ENCODE results near the gene SWI5. TPM values are rescaled to one million over a fixed set of nuclear protein-coding genes. Genes with fewer than 3 reads are reported as not detected.
A peak's percentile ranks its signal among the peaks of the same experiment; 100 is the strongest.

SWI5 gene
- total and polyA plus RNA-seq, 3 donors from 2014 or later, result 69.3 to 164 (median 131) TPM

DNA sequence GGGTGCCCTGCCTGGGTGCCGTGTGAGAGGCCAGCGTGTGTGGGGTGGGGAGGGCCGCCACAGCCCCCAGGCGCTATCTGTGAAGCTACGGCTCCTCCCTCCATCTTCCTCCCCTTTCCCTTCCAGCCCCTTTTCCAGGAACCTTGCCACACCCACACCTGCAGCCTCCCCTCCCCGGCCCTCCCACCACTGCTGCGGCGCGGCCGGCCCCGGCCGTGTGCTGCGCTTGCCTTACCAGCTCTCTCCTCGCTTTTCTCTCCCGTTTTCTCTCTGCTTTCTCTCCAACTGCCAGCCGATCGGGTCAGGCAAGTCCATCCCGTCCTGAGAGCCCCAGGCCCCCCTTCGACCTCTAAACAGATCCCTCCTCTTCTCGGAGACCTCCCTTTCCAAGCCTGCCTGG is 21.7 kb upstream of the SWI5 start:
- Histone ChIP-seq H3K27ac (no peak overlapping the region), H3K27me3 (no peaks in the 10 kb centered on the region), H3K36me3 (ENCODE audit: low read depth, missing control alignments) (no peaks in the 10 kb centered on the region), H3K4me3 (no peak overlapping the region), H3K4me1 (no peaks in the 10 kb centered on the region), H3K9me3 (no peaks in the 10 kb centered on the region)
- no peak for DNase-seq
- TF ChIP-seq POLR2A (IDR thresholded peaks at IDR 0.05) (no peak), CTCF (IDR thresholded peaks at IDR 0.05) (no peak)
- 83 to 86% methylated on average over 20 of the region's 20 CpGs for WGBS, 2 donors
- intact Hi-C loops (cut with DNase I; ENCODE audit: low total_unique reads), result no loop called here

- 68 to 76% methylated on average over 17 to 18 of the region's 18 CpGs for WGBS, 2 donors
- Histone ChIP-seq H3K4me3 (no peak overlapping the region), H3K27me3 (no peaks in the 10 kb centered on the region), H3K9me3 (no peaks in the 10 kb centered on the region), H3K4me1 (no peaks in the 10 kb centered on the region), H3K27ac (no peak overlapping the region), H3K36me3 (ENCODE audit: low read depth, missing control alignments) (peaks cover 3% of the 10 kb centered on the region)
- intact Hi-C loops (cut with DNase I; ENCODE audit: low total_unique reads), result no loop called here
- TF ChIP-seq POLR2A (IDR thresholded peaks at IDR 0.05) (no peak), CTCF (IDR thresholded peaks at IDR 0.05) (peak in 2 of 3 experiments; percentile 50 to 85)
- peak; percentile 68 for DNase-seq
These were observed 21.0 kb upstream of the SWI5 start for GRCh38 chr9:128254855-128255759.

GRCh38 chr9:128257086-128257825 is 18.8 kb upstream of the SWI5 start:
- no peak for TF ChIP-seq CTCF (IDR thresholded peaks at IDR 0.05)
- no peak for TF ChIP-seq POLR2A (IDR thresholded peaks at IDR 0.05)
- H3K4me3 ChIP-seq, result no peak overlapping the region
- H3K27me3 ChIP-seq, result no peaks in the 10 kb centered on the region
- no peaks in the 10 kb centered on the region for H3K9me3 ChIP-seq
- WGBS, 2 donors, result 83 to 85% methylated on average over 16 to 23 of the region's 23 CpGs
- no peak overlapping the region for H3K27ac ChIP-seq
- no peaks in the 10 kb centered on the region for H3K4me1 ChIP-seq
- intact Hi-C loops (cut with DNase I; ENCODE audit: low total_unique reads), result no loop called here
- DNase-seq, result no peak
- H3K36me3 ChIP-seq (ENCODE audit: low read depth, missing control alignments), result peaks cover 5% of the 10 kb centered on the region

DNA sequence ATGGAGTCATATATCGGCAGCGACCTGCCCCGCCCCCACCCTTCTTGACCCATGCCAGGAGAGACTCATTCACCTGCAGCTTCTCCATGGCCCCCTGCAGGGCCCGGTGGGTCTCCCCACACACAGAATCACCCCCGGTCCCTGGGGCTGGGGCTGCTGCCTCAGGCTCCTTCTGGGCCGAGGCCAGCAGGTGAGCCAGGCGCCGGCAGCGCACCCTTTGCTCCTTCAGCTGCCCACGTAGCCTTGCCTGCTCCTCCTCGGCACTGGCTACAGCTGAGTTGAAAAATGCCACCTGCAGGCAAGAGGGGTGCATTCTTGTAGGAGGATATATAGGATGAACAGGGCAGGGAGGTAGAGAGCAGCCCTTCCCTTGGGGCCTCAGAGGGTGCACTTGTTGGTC is 18.2 kb upstream of the SWI5 start:
- H3K4me3 ChIP-seq, result no peak overlapping the region
- DNase-seq, result no peak

More for the DNA sequence above, 18.2 kb upstream of the SWI5 start:
- H3K27ac ChIP-seq, result no peak overlapping the region
- H3K9me3 ChIP-seq, result no peaks in the 10 kb centered on the region
- intact Hi-C loops (cut with DNase I; ENCODE audit: low total_unique reads), result no loop called here
- H3K27me3 ChIP-seq, result no peaks in the 10 kb centered on the region
- 84 to 93% methylated on average over 9 to 10 of the region's 11 CpGs for WGBS, 2 donors
- no peaks in the 10 kb centered on the region for H3K4me1 ChIP-seq
- peaks cover 5% of the 10 kb centered on the region for H3K36me3 ChIP-seq (ENCODE audit: low read depth, missing control alignments)
- no peak for TF ChIP-seq POLR2A (IDR thresholded peaks at IDR 0.05)
- no peak for TF ChIP-seq CTCF (IDR thresholded peaks at IDR 0.05)
